Measurements from ENCODE around the gene TAGLN3.
"Not testable (repeated sequence)": the region's sequence is repeated elsewhere in the genome, so short reads cannot be mapped to it uniquely, and the experiment has no call there.

TAGLN3 gene

GRCh38 chr3:112034436-112034835 lies 35.7 kb downstream of the TAGLN3 start, which contains the start of gene TMPRSS7:
TMPRSS7 (plus strand) TSS chr3:112034736; CDS start chr3:112034846, 110 bp downstream.
- no peaks in the 10 kb centered on the region for H3K27me3 Mint-ChIP-seq (ENCODE audit: low read depth)
- peaks cover 8% of the 10 kb centered on the region for H3K9me3 Mint-ChIP-seq
- no peaks in the 10 kb centered on the region for H3K36me3 Mint-ChIP-seq (ENCODE audit: low read depth)
- no peak within 1 kb of the TSS for H3K4me3 Mint-ChIP-seq
- H3K4me1 Mint-ChIP-seq = peaks cover 5% of the 10 kb centered on the region
- H3K27ac Mint-ChIP-seq = no peak within 1 kb of the TSS
- no peak for TF ChIP-seq CTCF (IDR thresholded peaks at IDR 0.05; ENCODE audit: unreplicated experiment in 3 of 3)

GRCh38 chr3:112035241-112035640 lies 36.5 kb downstream of the TAGLN3 start:
- Mint-ChIP-seq H3K27me3 (ENCODE audit: low read depth) (no peaks in the 10 kb centered on the region), H3K27ac (no peak overlapping the region), H3K4me1 (peaks cover 5% of the 10 kb centered on the region), H3K4me3 (no peak overlapping the region), H3K9me3 (peaks cover 8% of the 10 kb centered on the region), H3K36me3 (ENCODE audit: low read depth) (no peaks in the 10 kb centered on the region)
- no peak for TF ChIP-seq CTCF (IDR thresholded peaks at IDR 0.05; ENCODE audit: unreplicated experiment in 3 of 3)

GRCh38 chr3:112037194-112037593 lies 38.5 kb downstream of the TAGLN3 start:
- H3K4me1 Mint-ChIP-seq; H3K9me3 Mint-ChIP-seq; H3K27ac Mint-ChIP-seq; H3K4me3 Mint-ChIP-seq; H3K27me3 Mint-ChIP-seq (ENCODE audit: low read depth); H3K36me3 Mint-ChIP-seq (ENCODE audit: low read depth): not testable (repeated sequence)

GRCh38 chr3:112038863-112039262 lies 40.1 kb downstream of the TAGLN3 start:
- TF ChIP-seq CTCF (IDR thresholded peaks at IDR 0.05; ENCODE audit: unreplicated experiment in 3 of 3) = no peak
- Mint-ChIP-seq H3K27me3 (ENCODE audit: low read depth) (no peaks in the 10 kb centered on the region), H3K36me3 (ENCODE audit: low read depth) (no peaks in the 10 kb centered on the region), H3K27ac (peak overlapping the region in 1 of 3 experiments; percentile 56), H3K9me3 (peaks cover 4% of the 10 kb centered on the region), H3K4me1 (peaks cover 5% of the 10 kb centered on the region), H3K4me3 (no peak overlapping the region)

GRCh38 chr3:112041321-112041720 lies 42.6 kb downstream of the TAGLN3 start:
- peaks cover 5% of the 10 kb centered on the region for H3K4me1 Mint-ChIP-seq
- peaks cover 4% of the 10 kb centered on the region for H3K9me3 Mint-ChIP-seq
- H3K27me3 Mint-ChIP-seq (ENCODE audit: low read depth) = no peaks in the 10 kb centered on the region
- no peak overlapping the region for H3K27ac Mint-ChIP-seq
- no peak overlapping the region for H3K4me3 Mint-ChIP-seq
- H3K36me3 Mint-ChIP-seq (ENCODE audit: low read depth) = no peaks in the 10 kb centered on the region
- TF ChIP-seq CTCF (IDR thresholded peaks at IDR 0.05; ENCODE audit: unreplicated experiment in 3 of 3) = no peak

- Mint-ChIP-seq H3K4me3 (no peak overlapping the region), H3K4me1 (peaks cover 5% of the 10 kb centered on the region), H3K27ac (no peak overlapping the region), H3K36me3 (ENCODE audit: low read depth) (no peaks in the 10 kb centered on the region), H3K9me3 (no peaks in the 10 kb centered on the region), H3K27me3 (ENCODE audit: low read depth) (no peaks in the 10 kb centered on the region)
- no peak for TF ChIP-seq CTCF (IDR thresholded peaks at IDR 0.05; ENCODE audit: unreplicated experiment in 3 of 3)
These were observed 44.1 kb downstream of the TAGLN3 start for GRCh38 chr3:112042842-112043280.
